Skin epidermis (tissue), 12 donors: Measurements from ENCODE around the gene MRGPRE.

Source experiments
- H3K27ac ChIP-seq, 21 experiments: fragments of 200-600 bp; sonication (generic) in 11 of 21; one replicate each; pipeline ENCODE4 v1.5.0; 2020; ENCODE audit warnings: mild to moderate bottlenecking in 3 of 21, inconsistent platforms in 2 of 21, moderate library complexity in 2 of 21
- H3K4me3 ChIP-seq, 7 experiments: fragments of 200-600 bp; sonication (generic) in 2 of 7; one replicate each; pipeline ENCODE4 v1.5.0; 2020; ENCODE audit warnings: inconsistent platforms in 2 of 7, mild to moderate bottlenecking in 2 of 7, moderate library complexity in 1 of 7

The MRGPRE gene

DNA sequence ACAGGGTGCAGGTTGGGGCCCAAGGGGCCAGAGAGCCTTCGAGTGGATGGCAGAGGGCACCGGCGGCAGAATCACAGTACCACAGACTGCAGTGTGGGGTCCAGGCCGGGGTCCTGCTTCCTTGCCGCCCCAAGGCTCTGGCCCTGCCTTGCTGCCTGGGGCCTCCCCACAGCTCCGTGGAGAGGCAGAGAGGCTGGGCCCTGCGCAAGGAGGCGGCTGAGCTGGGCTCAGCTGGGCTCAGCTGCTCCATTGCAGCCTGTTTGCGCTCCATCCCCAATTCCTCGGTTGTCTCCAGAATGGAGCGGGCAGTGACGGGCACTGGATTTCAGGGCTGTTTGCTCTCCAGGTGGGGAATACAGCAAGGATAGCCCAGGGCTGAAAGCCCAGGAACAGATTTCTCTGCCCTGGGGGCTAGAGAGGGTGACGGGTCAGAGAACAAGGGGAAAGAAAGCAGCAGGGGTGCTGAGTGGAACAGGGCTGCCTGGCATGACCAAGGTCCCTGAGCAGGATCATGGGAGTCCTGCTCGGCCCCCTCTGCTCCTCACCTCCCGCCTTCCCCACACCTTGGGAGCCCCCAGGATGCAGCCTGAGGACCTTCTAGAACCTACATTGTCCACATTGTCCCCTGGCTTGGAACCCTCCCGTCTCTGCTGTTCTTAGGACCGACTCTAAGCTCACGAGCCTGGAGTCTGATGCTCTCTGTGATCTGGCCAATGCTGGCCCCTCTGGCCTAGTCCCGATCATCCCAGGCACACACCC, 32.5 kb downstream of the MRGPRE start:
- no peak overlapping the region for H3K4me3 ChIP-seq
- no peak overlapping the region for H3K27ac ChIP-seq

DNA sequence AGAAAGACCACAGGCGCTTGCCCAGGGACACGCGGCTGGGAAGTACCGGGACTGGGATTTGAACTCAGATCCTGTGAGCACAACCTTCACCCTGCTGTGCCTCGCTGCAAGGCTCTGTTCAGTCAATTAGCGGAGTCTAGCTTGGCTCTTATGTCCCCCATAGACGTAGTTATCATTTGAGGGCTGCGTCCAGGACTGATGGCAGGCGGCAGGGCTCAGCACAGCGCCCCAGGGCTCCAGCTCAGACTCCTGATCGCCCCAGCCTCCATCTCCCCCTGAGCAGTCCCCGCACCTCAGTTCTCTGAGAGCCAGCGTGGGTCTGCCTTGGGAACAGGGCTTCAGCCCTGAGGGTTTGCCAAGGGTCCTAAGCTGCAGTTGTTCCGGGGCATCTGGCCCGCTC, 33.4 kb downstream of the MRGPRE start:
- Histone ChIP-seq H3K4me3 (no peak overlapping the region), H3K27ac (no peak overlapping the region)

DNA sequence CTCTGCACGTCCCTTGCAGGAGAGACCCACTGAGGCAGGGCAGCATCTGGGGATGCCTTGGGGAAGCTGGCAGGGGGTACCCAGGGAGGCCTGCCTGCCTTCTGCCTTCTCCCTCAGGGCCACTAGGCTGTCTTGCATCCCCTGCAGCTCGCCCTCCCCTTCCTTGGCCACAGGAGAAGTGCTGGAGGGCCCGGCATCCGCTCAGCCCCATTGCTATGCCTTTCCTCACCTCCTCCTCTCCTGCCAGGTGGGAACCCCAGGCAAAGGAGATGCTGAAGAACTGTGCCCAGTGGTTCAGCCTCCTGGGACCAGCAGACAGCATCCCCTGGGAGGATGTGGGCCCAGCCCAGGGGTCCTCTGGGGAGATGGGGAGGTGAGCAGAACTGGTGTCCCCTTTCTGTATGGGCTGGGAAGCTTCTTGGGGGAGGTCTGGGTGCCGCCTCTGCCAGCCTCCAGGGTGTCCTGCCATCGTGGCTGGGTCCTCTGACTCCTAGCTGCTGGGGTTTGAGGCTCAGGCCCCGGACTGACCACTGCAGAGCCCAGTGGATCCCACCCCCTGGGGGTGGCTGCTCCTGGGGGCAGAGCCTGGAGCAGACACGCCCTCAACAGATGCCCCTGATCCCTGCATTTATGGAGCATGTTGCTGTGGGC, 34.2 kb downstream of the MRGPRE start:
- H3K27ac ChIP-seq = no peak overlapping the region

DNA sequence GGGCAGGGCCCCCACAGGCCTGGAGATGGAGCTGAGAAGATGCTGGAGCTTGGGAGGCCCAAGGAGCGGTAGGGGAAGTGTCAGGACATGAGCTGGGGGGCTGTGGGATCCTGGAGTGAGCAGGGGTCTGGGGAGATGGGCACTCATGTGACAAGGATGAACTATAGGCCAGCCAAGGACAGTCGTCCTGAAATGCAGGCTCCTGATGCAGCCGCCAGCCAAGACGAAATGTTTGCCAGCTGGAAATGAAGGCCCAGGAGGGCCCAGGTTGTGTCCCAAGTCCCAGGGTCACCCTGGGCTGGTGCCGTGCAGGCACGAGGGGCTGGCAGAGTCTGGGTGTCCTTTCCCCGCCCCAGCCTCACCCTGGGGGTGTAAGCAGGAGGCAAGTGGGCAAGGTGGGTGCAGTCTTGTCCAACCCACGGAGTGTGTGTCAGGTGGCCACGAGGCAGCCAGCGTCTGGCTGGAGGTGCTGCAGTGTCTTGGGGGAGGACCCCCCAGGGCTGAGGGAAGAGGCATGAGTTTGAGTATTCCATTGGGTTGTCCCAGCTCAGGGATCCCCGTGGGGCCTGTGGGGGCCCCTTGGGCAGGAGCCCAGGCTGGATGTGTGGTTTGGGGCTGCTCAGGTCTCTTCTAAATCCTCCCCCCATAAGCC, 35.0 kb downstream of the MRGPRE start:
- Histone ChIP-seq H3K27ac (no peak overlapping the region), H3K4me3 (no peak overlapping the region)

More for the DNA sequence above, 34.2 kb downstream of the MRGPRE start:
- H3K4me3 ChIP-seq = no peak overlapping the region

DNA sequence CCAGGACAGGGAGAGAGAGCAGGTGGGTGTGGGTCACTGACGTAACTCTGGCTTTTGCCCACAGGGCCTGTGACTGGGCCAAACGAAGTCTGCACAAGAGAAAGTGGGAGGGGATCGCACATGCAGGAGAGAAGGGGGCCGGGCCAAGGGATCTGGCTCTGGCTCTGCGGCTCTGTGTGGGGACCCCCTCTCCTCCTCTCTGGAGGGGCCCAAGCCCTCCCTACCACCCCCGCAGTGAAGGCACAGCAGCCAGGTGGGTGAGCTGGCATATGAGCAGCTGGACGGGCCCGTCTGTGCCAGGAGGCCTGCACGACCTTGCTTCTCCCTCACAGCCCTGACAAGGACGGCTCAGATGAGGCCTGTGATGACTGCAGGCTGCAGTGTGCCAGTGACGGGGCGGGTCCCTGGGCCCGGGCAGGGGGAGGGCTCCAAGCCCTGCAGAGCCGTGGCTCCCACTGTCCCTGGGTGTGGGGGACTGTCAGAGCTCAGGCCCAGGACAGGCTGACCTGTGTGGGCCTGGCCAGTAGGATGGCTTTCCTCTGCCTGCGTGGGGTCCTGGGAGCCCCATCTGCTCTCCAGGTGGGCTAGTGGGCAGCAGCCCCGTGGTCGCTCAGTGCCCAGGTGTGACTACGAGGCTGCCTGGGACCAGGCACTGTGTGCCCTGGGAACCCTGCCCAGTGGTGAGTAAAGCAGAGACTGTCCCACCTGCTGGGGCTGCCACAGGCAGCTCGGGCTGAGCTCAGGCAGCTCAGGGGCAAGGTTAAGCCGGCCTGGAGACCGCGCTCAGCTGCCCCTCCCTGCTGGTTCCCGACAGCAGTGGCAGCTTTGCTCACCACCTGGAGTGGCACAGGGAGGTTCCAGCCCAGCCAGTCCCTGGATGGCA, 35.8 kb downstream of the MRGPRE start:
- Histone ChIP-seq H3K4me3 (no peak overlapping the region), H3K27ac (no peak overlapping the region)

DNA sequence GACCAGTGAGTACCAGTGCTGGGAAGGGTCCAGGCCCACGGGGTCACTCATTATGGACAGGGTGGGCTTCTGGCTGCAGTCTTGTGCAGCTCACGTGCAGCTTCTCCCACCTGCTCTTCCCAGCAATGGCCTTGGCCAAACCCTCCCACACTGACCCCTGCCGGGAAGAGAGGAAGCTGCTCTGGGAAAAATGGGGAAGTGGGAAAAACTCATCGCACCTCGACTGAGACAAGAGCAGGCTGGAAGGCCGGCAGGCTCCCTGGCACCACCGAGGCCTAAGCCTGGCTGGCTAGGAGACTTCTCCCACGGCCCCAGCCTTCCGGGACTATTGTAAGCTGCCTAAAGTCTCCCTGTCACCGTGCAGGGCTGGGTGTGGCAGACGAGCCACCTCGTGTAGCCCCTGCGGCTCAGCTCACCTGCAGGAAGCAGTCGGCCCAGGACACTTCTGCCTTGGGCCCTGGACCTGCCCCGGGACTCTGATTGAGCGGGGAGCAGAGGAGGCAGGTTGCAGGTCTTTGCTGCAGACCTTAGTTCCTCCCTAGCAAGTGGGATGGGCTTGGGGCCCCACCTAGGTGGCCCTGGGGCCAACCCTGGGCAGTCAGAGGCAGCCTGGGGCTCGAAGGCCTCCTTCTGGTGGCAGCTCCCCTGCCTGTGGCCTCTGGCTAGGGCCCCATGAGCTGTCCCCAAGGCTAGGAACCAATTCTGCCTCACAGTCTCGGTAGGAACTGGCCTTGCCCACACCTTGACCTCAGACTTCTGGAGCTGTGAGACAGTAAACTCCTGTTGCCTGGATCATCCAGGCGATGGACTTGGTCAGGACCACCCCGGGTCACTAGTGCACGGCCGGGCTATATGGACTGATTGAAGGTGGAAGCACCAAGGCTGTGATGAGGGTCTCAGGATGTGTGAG, 36.7 kb downstream of the MRGPRE start:
- Histone ChIP-seq H3K27ac (no peak overlapping the region), H3K4me3 (no peak overlapping the region)

DNA sequence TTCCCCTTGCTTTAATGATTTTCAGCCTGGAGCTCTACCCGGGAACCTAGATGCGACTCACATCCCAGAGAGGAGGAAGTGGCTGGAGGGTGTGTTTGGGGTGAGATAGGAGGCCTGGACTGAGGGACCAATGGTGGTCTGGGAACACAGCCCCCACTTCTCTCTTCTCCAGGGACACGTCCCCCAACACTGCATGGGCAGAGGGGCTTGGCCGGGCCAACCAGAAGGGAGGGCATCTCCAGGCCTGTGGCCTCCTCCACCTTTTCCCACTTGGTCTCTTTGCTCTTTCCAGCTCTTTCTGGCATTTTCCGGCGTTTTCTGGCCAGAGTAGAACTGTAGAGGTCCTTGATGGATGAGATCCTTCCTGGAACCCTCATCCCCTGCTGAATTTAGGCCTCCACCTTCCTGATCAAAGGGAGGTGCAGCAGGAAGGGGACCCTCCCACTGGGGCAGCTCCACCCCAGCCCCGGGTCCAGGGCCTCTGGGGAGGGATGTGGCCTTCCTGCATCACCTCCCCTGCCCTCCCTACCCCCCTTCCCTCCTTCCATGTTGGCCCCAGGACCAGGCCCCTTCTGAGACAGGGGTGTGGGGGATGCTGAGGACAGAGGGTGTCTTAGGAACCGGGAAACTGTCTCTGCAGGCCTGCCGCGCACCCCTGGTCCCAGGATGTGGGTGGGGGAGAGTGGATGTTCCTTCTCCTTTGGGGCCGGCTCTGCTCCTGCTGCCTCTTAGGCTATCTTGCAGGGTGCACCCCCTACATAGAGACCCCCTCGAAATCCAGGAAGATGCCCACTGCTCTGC, 38.0 kb downstream of the MRGPRE start:
- no peak overlapping the region for H3K4me3 ChIP-seq
- H3K27ac ChIP-seq = no peak overlapping the region

DNA sequence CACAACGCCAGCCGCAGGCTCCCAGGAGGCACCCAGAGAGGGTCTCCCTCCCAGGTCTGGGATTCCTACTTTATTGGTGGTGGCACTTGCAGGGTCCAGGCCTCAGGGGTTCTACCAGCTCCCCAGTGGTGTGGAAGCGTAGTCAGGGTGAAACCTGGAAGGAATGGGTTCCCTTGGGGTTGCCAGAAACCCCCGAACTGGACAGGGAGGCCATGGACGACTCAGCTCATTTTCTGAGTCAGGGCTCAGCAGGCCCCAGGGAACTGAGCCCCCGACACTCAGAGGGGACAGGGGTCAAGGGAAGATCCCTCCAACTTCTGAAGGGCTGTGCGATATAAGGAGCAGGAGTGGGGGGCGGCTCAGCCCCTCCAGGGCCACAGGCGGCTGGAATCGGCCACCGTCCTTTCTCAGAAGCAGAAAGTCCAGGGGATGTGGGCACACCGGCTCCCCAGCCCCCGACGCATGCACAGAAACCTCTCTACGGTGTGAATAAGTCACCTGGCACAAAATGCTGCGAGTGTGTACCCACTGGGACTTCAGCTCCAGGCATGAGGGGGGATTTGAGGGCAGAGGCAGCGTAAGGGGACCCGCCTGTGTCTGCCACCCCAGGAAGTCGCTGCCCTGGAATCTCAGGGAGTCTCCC, 38.7 kb downstream of the MRGPRE start:
- Histone ChIP-seq H3K27ac (no peak overlapping the region), H3K4me3 (no peak overlapping the region)

DNA sequence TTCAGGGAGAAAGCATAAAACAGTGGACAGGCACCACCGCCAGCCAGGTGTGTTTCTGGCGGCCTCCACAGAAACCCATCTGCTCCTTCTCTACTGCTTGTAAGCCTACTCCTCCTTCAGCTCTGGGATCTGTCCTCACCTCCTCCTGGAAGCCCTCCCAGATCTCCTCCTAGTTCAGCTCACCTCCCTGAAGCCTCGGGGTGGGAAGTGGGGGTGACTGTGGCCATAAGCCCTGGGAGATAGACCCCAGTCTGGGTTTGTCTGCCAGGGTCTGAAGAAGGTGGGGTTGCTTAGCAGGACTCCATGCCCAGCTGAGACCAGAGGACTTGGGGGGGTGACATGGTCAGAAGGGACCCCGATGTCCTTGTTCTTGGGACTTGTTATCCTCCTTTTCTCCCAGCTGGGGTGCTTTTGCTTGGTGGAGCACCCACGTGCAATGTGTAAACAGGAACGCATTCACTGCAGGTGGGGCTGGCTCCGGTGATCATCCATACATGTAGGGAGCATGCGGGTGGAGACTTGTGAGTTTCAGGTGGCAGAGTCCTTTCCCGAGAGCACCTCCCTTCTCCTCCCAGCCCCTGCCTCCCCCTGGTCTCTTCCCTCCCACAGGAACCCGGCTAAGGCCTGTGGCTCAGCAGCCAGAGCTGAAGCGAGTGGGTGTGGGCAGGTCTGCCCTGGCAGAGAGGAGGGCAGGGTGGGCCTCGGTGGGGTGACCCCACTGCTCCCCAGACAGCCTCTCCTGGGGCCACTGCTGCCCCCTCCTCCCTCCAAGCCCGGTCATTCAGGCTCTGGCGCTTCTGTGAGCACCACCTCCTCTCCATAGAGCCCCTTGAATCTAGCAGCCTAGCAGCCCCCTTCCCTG, 39.5 kb downstream of the MRGPRE start:
- Histone ChIP-seq H3K4me3 (no peak overlapping the region), H3K27ac (no peak overlapping the region)

DNA sequence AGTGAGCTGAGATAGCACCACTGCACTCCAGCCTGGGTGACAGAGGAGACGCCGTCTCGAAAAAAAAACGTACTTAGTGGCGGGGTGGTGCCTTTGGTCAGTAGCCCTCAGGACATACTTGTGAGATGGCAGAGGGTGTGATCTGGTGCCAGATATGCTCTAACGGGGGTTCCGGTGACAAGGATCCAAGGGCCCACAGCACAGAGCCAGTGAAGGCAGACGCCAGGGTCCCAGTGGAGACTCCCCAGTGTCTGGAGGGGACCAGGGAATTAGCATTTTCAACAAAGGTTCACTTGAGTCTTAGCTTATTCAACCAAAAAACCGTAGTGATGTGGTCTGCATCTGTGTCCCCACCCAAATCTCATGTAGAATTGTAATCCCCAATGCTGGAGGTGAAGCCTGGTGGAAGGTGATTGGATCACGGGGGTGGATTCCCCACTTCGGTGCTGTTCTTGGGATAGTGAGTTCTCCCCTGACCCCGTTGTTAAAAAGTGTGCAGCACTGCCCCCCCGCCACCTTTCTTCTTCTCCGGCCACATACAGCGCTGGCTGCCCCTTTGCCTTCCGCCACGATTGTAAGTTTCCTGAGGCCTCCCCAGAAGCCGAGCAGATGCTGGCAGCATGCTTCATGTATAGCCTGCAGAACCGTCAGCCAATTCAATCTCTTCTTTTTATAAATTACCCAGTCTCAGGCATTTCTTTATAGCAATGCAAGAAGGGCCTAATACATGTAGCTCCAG, 40.5 kb downstream of the MRGPRE start:
- Histone ChIP-seq H3K27ac (no peak overlapping the region), H3K4me3 (no peak overlapping the region)

DNA sequence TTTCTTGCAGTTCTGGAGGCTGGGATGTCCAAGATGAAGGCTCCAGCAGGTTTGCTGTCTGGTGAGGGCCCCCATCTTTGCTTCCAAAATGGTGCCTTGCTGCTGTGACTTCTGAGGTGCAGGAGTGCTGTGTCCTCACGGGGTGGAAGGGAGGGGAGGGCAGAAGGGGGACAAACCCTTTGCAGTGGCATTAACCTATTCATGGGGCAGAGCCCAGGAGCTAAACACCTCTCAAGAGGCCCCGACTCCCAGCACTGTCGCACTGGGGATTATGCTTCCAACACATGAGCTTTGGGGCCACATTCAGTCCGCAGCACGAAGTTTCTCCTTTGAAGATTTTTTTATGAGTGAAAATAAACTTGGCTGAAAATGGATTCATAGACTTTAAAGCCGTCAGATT, 41.6 kb downstream of the MRGPRE start:
- H3K27ac ChIP-seq = no peak overlapping the region
- H3K4me3 ChIP-seq = no peak overlapping the region

DNA sequence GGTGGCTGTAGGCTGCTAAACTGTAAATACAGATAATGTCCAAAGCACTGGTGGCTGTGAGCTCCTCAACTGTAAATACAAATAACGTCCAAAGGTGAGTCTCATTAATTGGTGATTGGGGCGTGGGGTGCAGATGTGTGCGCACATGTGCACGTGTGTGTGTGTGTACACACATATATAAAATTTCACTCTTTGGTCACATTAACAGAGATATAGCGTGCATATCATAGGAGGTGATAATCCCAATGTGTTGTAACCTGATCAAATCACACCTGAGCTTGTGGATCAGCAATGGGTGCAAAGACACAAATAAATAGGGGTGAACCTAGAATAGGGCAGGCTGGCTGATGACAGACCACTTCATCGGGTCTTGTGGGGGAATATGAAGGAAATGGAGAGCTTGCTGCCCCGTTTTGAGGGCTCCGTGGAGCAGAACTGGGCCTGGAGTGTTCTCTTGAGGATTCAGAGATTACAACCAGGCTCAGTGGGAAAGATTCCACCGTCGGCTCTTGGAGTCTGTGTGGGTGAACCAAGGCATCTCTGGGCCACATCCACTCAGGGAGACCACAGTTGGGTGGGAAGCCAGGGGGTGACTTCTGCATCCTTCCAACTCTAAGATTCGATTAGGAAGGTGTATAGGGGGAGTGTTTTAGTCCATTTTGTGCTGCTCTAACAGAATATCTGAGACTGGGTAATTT, 42.2 kb downstream of the MRGPRE start:
- Histone ChIP-seq H3K4me3 (no peak overlapping the region), H3K27ac (no peak overlapping the region)

DNA sequence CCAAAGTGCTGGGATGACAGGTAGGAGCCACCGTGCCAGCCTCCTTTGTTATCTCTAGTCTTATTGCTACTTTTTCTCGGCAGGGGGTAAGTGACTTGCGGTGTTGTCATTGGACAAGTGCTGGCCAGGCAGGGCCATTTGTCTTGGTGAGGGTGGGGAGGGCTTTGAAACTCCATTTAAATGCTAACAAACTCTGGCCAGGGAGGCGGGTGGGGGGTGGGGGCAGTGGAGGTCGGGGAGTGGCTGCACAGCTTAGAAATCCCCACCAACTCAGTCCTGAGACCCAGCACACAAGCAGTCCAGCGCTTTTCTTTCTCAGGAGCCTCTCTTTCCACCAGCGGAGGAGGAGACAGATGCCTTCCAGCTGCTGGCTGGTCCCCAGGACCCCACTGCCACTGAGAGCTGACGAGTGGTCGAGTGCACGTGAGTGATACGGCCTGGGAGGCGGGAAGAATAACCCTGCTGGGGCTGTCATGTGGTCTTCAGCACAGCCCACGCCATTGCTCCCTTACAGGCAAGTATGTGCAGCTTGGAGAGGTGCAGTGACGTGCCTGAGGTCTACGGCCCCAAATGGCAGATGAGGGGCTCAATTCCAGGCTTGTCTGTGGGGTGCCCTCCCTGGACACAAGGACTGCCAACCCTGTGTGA, 42.9 kb downstream of the MRGPRE start:
- Histone ChIP-seq H3K4me3 (no peak overlapping the region), H3K27ac (no peak overlapping the region)

DNA sequence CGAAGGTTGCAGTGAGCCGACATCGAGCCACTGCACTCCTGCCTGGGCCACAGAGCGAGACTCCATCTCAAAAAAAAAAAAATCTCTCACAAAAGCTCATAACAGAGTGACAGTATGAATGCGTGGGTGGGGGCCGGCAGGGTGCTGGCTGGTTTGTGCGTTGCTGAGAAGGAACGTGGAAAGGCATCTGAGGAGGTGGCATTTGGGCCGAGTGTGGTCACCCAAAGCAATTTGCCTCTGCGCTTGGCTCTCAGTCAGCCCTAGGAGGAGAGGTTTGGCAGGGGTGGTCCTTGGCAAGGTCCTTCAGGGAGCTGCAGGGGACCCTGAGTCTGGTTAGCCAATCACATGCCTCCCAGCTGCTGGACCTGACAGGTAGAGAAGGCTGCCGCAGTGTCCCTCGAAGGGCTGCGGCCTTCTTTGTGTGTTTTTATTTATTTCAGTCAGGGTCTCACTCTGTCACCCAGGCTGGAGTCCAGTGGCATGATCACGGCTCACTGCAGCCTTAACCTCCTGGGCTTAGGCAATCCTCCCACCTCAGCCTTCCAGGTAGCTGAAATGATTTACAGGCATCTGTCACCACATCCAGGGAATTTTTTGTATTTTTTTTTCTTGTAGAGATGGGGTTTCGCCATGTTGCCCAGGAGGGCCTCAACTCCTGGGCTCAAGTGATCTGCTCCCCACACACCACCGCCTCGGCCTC, 43.6 kb downstream of the MRGPRE start:
- no peak overlapping the region for H3K4me3 ChIP-seq
- H3K27ac ChIP-seq = no peak overlapping the region
